Measurements from ENCODE around the gene CCDC188.
A peak's percentile ranks its signal among the peaks of the same experiment; 100 is the strongest.

The CCDC188 gene

DNA sequence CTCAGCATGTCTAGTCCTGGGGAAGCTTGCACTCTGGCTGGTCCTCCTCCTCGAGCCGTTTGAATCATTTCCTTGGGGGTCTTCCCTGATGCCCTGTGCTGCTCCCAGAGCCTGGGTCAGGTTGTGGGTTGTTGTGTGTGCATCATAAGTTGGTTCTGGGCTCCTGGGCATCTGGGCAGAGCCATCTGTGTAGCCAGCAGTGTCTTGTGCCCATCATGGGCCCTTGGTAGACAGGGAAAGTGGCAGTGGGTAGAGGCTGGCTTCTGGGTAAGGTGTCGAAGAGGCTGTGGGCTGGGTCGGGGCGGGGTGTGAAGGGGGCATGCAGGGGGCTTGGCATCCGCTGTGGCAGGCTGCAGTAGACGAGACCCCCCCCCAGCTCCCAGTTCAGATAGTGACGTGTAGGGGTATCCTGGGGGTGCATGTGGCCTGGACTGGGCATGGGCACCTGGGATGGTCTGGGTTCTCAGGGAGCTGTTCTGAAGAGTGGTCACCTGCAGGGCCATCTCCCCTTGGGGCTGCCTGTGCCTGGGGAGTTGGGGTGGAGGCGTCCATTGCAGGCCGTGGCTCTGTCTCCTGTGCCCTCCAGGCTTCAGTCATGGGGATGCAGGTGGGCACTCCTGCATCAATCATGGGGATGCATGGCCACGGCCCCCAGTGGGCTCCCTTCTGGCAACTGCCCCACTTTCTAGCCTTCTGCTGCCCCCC is 26.6 kb downstream of the CCDC188 start:
- ChIA-PET POLR2A (interaction anchor here (0.6 kb wide), 1 partner anchor 882 kb away, joined by 5 read pairs; no protein-coding TSS in a partner anchor), CTCF (no interaction called here)
- DNase-seq (ENCODE audit: extremely low spot score): no peak
- TF ChIP-seq CTCF (IDR thresholded peaks at IDR 0.05; ENCODE audit: control extremely low read depth, extremely low read depth, low read depth, missing control alignments): no peak

DNA sequence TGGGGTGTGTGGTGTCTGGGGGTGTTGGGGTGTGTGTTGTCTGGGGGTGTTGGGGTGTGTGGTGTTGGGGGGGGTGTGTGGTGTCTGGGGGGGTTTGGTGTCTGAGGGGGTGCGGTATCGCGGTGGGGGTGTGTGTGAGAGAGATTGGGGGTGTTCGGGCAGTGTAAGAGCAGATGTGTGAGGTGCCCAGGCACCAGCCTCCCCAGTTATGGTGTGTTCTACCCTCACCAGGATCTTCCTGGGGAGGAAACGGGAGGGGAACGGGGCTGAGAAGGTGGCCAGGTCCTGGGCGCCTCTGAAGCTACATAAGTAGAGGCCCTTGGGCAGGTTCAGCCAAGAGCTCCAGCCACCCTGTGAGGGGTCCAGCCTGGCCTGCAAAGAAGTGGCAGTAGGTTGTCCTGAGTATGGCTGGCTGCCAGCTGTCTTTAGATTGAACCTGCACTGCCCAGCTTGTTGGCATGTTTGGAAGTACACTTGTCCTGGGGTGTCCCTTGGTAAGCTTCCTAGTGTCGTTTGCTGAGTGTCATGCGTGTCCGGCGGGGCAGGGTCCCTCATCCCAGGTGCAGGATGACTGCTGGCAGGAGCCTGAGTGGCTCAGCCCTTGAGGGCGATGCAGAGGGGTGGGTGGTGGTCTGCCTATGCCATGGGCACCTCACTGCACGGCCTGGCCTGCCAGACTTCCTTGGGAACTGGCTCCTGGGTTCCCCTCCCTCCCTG is 27.3 kb downstream of the CCDC188 start:
- CTCF ChIA-PET: no interaction called here
- POLR2A ChIA-PET: interaction anchor here (0.6 kb wide), 1 partner anchor 883 kb away, joined by 5 read pairs; no protein-coding TSS in a partner anchor
- TF ChIP-seq CTCF (IDR thresholded peaks at IDR 0.05; ENCODE audit: control extremely low read depth, extremely low read depth, low read depth, missing control alignments): no peak
- DNase-seq (ENCODE audit: extremely low spot score): no peak

DNA sequence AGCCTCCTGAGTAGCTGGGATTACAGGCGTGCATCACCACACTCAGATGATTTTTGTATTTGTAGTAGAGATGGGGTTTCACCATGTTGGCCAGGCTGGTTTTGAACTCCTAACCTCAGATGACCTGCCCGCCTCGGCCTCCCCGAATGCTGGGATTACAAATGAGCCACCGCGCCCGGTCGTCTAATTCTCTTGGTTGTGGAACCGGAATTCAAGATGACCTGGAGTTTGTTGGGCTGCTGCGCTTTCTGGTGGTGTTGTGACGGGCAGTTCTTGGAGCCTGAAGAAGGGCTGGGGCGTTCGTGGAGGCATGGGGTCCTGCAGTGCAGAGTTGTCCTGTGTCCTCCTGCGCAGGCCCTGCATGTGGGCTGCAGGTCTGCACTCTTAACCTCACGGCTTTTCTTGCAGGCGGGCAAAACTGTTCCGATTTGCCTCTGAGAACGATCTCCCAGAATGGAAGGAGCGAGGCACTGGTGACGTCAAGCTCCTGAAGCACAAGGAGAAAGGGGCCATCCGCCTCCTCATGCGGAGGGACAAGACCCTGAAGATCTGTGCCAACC is 28.9 kb downstream of the CCDC188 start:
- DNase-seq (ENCODE audit: extremely low spot score): no peak
- no peak for TF ChIP-seq CTCF (IDR thresholded peaks at IDR 0.05; ENCODE audit: control extremely low read depth, extremely low read depth, low read depth, missing control alignments)
- ChIA-PET POLR2A (no interaction called here), CTCF (interaction anchor here (2.3 kb wide), 1 partner anchor 8 kb away, joined by 8 read pairs; no protein-coding TSS in a partner anchor)

GRCh38 chr22:20118300-20119020 is 32.4 kb downstream of the CCDC188 start:
- CTCF ChIA-PET: interaction anchor here (2.2 kb wide), 1 partner anchor 11 kb away, joined by 10 read pairs; no protein-coding TSS in a partner anchor
- no peak for DNase-seq (ENCODE audit: extremely low spot score)
- no peak for TF ChIP-seq CTCF (IDR thresholded peaks at IDR 0.05; ENCODE audit: control extremely low read depth, extremely low read depth, low read depth, missing control alignments)
- POLR2A ChIA-PET: interaction anchor here (1.6 kb wide), 1 partner anchor 42 kb away, joined by 4 read pairs; no protein-coding TSS in a partner anchor

DNA sequence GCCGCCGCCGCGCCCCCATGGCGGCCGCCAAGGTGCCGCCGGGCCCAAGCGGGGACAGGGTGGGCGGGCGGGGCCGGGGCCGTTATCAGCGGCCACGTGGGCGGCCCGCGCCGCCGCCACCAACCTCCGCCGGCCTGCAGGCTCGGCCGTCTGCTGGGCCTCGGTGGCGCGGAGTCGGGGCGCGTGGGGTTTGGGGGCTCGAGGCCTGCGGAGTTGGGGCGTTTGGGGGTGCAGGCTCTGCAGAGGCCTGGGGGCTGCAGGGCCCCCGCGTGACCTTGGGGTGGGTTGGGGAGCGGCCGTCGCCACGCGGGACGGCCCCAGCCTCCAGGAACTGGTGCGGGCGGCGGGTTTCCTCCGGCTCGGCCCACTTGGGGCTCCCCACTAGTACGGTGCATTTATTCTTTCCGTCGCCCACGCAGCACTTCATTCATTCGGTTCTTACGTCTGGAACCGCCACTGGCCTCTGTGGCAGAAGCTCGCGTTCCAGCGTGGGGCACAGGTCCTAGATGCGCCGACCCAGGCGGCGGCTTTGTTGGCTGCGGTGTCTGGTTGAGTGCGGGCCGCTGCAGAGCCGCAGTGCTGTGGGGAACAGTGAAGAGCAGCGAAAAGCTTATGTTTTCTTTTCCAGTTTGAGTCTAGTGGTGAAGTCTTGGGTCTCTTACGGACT is 33.1 kb downstream of the CCDC188 start:
- peak; percentile 72 for DNase-seq (ENCODE audit: extremely low spot score)
- TF ChIP-seq CTCF (IDR thresholded peaks at IDR 0.05; ENCODE audit: control extremely low read depth, extremely low read depth, low read depth, missing control alignments): no peak
- ChIA-PET POLR2A (interaction anchor here (0.8 to 1.6 kb wide), 3 partner anchors 10 to 42 kb away, joined by 3 to 4 read pairs (median 3); no protein-coding TSS in a partner anchor), CTCF (interaction anchor here (1.1 to 2.2 kb wide), 2 partner anchors 9 to 12 kb away, joined by 3 to 10 read pairs; no protein-coding TSS in a partner anchor)
